Sigmoid colon (tissue), 7 donors: Measurements from ENCODE around the gene FAM53A. TPM values are rescaled to one million over a fixed set of nuclear protein-coding genes. Genes with fewer than 3 reads are reported as not detected.

Source experiments
- DNase-seq: peaks from one replicate; pipeline ENCODE4 v3.0.0-alpha.2; 2019
- H3K27ac ChIP-seq, 4 donors: fragments of 200-600 bp; sonication (generic); one replicate each; pipeline ENCODE4 v1.5.1; 2016 to 2019; ENCODE audit warnings: mild to moderate bottlenecking in 1 of 4
- H3K27me3 ChIP-seq, 3 donors: fragments of 200-600 bp; sonication (generic); one replicate each; pipeline ENCODE4 v1.5.1; 2019; ENCODE audit warnings: mild to moderate bottlenecking in 1 of 3
- H3K36me3 ChIP-seq, 4 donors: fragments of 200-600 bp; sonication (generic); one replicate each; pipeline ENCODE4 v1.5.1; 2016 to 2019
- H3K4me1 ChIP-seq, 4 donors: fragments of 200-600 bp; sonication (generic); one replicate each; pipeline ENCODE4 v1.5.1; 2017 to 2019
- H3K4me3 ChIP-seq, 4 donors: fragments of 200-600 bp; sonication (generic); one replicate each; pipeline ENCODE4 v1.5.1; 2017 to 2019; ENCODE audit warnings: mild to moderate bottlenecking in 2 of 4, moderate library complexity in 1 of 4
- H3K9me3 ChIP-seq, 4 donors: fragments of 200-600 bp in 3 of 4; sonication (generic) in 3 of 4; one replicate each; pipeline versions ENCODE4 v1.5.1 to v1.6.1; 2013 to 2019
- EP300 ChIP-seq, 4 donors: sonication (generic); formaldehyde crosslinking; IDR thresholded peaks; one replicate each; pipeline ENCODE4 v1.6.1; 2017; ENCODE audit warnings: antibody characterized with exemption in 4 of 4
- POLR2A ChIP-seq, 2 donors: fragments of 450-650 bp; IDR thresholded peaks; one replicate each; pipeline ENCODE4 v1.6.1; 2016; ENCODE audit warnings: antibody characterized with exemption in 2 of 2, mild to moderate bottlenecking in 2 of 2, moderate library complexity in 2 of 2
- POLR2AphosphoS5 ChIP-seq, 4 donors: sonication (generic); formaldehyde crosslinking; IDR thresholded peaks; one replicate each; pipeline ENCODE4 v1.6.1; 2017; ENCODE audit warnings: antibody characterized with exemption in 4 of 4
- WGBS, 2 donors: extraction: QIAGEN DNeasy Blood & Tissue Kit; methylation state at CpG; one replicate each; pipeline ENCODE4 v1.1.7; 2013; 5-methylcytosine and 5-hydroxymethylcytosine counted together
- intact Hi-C: fragments of 100-400 bp; cut with DNase I; formaldehyde crosslinking; loops from one replicate; pipeline ENCODE4 v1.15.1; 2023
- polyA plus RNA-seq, 3 donors: library from polyadenylated mRNA; stranded (reverse); fragments of 200-250 nt; gene quantifications; one replicate each; pipeline ENCODE4 v1.2.3, GENCODE V29; 2013
- total RNA-seq, 4 donors: library from RNA; depleted of rRNA; stranded (reverse); fragments of >200 nt; gene quantifications; one replicate each; pipeline ENCODE4 v1.1.0, GENCODE V29; 2016
- TF ChIP-seq, protein P1 (sequence below), 4 experiments: fragments of 450-650 bp in 3 of 4; fragments of 200-600 bp in 1 of 4; IDR thresholded peaks; one replicate each; pipeline ENCODE4 v1.5.1; 2016 to 2019; ENCODE audit warnings: antibody characterized with exemption in 4 of 4, mild to moderate bottlenecking in 3 of 4, moderate library complexity in 2 of 4
- donor health status: healthy with polysubstance abuse.
- donor health status: Bipolar disorder and iron deficiency.
- donor health status: healthy.

FAM53A gene
- total and polyA plus RNA-seq, 7 donors, result 0.23 to 4.1 (median 1.4) TPM

- intact Hi-C loops, result loop anchor here (1.0 to 2.0 kb wide), 2 partner anchors 28 to 39 kb away; partner anchors contain the start of gene SLBP
- Histone ChIP-seq H3K4me3 (peak overlapping the region; percentile 24 to 78 (median 56)), H3K4me1 (peaks cover 0 to 20% (median 11%) of the 10 kb centered on the region in 4 donors), H3K9me3 (no peaks in the 10 kb centered on the region), H3K36me3 (no peaks in the 10 kb centered on the region), H3K27ac (peak overlapping the region; percentile 72 to 81 (median 79)), H3K27me3 (no peaks in the 10 kb centered on the region)
- WGBS, 2 donors, result 15 to 29% methylated on average over 66 of the region's 66 CpGs
- DNase-seq, result peak; percentile 95
- TF ChIP-seq POLR2AphosphoS5 (IDR thresholded peaks at IDR 0.05), result no peak
- TF ChIP-seq EP300 (IDR thresholded peaks at IDR 0.05), result no peak
- TF ChIP-seq, protein P1, sequence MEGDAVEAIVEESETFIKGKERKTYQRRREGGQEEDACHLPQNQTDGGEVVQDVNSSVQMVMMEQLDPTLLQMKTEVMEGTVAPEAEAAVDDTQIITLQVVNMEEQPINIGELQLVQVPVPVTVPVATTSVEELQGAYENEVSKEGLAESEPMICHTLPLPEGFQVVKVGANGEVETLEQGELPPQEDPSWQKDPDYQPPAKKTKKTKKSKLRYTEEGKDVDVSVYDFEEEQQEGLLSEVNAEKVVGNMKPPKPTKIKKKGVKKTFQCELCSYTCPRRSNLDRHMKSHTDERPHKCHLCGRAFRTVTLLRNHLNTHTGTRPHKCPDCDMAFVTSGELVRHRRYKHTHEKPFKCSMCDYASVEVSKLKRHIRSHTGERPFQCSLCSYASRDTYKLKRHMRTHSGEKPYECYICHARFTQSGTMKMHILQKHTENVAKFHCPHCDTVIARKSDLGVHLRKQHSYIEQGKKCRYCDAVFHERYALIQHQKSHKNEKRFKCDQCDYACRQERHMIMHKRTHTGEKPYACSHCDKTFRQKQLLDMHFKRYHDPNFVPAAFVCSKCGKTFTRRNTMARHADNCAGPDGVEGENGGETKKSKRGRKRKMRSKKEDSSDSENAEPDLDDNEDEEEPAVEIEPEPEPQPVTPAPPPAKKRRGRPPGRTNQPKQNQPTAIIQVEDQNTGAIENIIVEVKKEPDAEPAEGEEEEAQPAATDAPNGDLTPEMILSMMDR (IDR thresholded peaks at IDR 0.05), result no peak
- TF ChIP-seq POLR2A (IDR thresholded peaks at IDR 0.05), result no peak
Observed at GRCh38 chr4:1684506-1685234, 557 bp upstream of the FAM53A start.

DNA sequence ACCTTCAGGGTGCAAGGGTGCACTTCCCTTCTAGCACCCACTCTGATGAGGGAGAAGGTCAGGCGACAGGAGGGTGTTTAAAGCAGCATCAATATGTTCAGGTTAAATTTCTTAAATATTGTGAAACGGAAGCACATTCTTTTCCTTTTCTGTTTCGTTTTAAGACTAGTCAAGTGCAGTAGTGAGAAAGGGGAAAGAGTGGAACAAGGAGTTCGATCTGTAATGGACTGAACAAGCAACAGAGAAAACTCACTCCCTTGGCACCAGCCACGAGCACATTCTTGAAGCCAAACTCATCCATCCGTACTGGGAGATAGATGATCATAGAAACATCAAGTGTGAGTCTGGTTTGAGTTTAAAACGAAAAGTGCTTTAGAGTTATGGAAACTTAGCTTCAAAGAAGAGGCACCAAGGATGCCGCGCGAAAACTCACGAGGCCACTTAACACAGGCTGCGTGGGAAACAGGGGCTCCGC, 815 bp downstream of the FAM53A start:
- peak overlapping the region; percentile 36 to 78 (median 63) for H3K4me3 ChIP-seq
- peak; percentile 86 for DNase-seq
- intact Hi-C loops, result no loop called here

DNA sequence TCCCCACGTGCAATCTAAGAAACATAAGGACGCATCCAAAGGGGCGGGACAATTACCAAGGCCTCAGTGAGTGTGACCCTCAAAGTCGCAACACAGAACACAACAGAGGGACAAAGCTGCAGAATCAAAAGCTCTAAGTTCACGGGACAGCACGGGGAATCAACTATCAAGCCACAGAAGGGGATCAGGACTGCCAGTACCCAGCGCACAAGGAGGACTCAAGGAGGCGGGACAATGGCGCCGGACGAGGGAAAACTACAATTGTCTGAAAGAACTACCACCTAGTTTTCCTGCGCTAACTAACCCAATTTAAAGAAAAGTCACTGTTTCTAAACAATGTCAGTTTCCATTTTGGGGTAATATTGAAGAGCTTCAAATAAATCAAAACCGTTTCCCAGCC, 1.3 kb downstream of the FAM53A start:
- 89% methylated on average over 13 of the region's 13 CpGs for WGBS, 2 donors

More for the DNA sequence above, 815 bp downstream of the FAM53A start:
- 6 to 9% methylated on average over 13 of the region's 13 CpGs for WGBS, 2 donors
- H3K9me3 ChIP-seq, result no peaks in the 10 kb centered on the region
- H3K27me3 ChIP-seq, result no peaks in the 10 kb centered on the region
- TF ChIP-seq POLR2AphosphoS5 (IDR thresholded peaks at IDR 0.05), result peak in 1 of 4 donors; percentile 13
- TF ChIP-seq, protein P1 (IDR thresholded peaks at IDR 0.05), result no peak
- H3K4me1 ChIP-seq, result peaks cover 0 to 20% (median 11%) of the 10 kb centered on the region in 4 donors
- H3K27ac ChIP-seq, result peak overlapping the region; percentile 89 to 95 (median 90)
- no peaks in the 10 kb centered on the region for H3K36me3 ChIP-seq

GRCh38 chr4:1678244-1678643, 5.9 kb downstream of the FAM53A start:
- no peak overlapping the region for H3K4me3 ChIP-seq
- peaks cover 0 to 6% (median 2%) of the 10 kb centered on the region in 4 donors for H3K4me1 ChIP-seq
- DNase-seq, result no peak
- TF ChIP-seq, protein P1 (IDR thresholded peaks at IDR 0.05), result no peak
- TF ChIP-seq EP300 (IDR thresholded peaks at IDR 0.05), result no peak
- no peaks in the 10 kb centered on the region for H3K27me3 ChIP-seq
- H3K9me3 ChIP-seq, result no peaks in the 10 kb centered on the region
- H3K27ac ChIP-seq, result no peak overlapping the region
- 31 to 77% methylated on average over 5 of the region's 5 CpGs for WGBS, 2 donors
- H3K36me3 ChIP-seq, result no peaks in the 10 kb centered on the region
- intact Hi-C loops, result no loop called here

More for the DNA sequence above, 1.3 kb downstream of the FAM53A start:
- no peaks in the 10 kb centered on the region for H3K9me3 ChIP-seq
- no peaks in the 10 kb centered on the region for H3K36me3 ChIP-seq
- H3K4me3 ChIP-seq, result peak overlapping the region in 3 of 4 donors; percentile 63 to 78 (median 63)
- intact Hi-C loops, result no loop called here
- no peak for DNase-seq
- TF ChIP-seq EP300 (IDR thresholded peaks at IDR 0.05), result no peak
- peaks cover 0 to 20% (median 11%) of the 10 kb centered on the region in 4 donors for H3K4me1 ChIP-seq
- no peaks in the 10 kb centered on the region for H3K27me3 ChIP-seq
- H3K27ac ChIP-seq, result peak overlapping the region; percentile 89 to 95 (median 90)

- Histone ChIP-seq H3K4me3 (no peak overlapping the region), H3K27me3 (no peaks in the 10 kb centered on the region), H3K27ac (no peak overlapping the region), H3K36me3 (no peaks in the 10 kb centered on the region), H3K9me3 (no peaks in the 10 kb centered on the region), H3K4me1 (no peaks in the 10 kb centered on the region)
- 76 to 80% methylated on average over 25 of the region's 25 CpGs for WGBS, 2 donors
- no peak for DNase-seq
- TF ChIP-seq POLR2AphosphoS5 (IDR thresholded peaks at IDR 0.05), result no peak
- no peak for TF ChIP-seq EP300 (IDR thresholded peaks at IDR 0.05)
- TF ChIP-seq, protein P1 (IDR thresholded peaks at IDR 0.05), result no peak
- TF ChIP-seq POLR2A (IDR thresholded peaks at IDR 0.05), result no peak
- intact Hi-C loops, result no loop called here
Observed at GRCh38 chr4:1676605-1677525, 7.2 kb downstream of the FAM53A start.
